ENCODE results near the gene KCNIP4. TPM values are rescaled to one million over a fixed set of nuclear protein-coding genes. Genes with fewer than 3 reads are reported as not detected.

KCNIP4 gene
- total RNA-seq, 4 donors from 2014 or later = 0.19 to 0.50 (median 0.34) TPM; not detected in 1

DNA sequence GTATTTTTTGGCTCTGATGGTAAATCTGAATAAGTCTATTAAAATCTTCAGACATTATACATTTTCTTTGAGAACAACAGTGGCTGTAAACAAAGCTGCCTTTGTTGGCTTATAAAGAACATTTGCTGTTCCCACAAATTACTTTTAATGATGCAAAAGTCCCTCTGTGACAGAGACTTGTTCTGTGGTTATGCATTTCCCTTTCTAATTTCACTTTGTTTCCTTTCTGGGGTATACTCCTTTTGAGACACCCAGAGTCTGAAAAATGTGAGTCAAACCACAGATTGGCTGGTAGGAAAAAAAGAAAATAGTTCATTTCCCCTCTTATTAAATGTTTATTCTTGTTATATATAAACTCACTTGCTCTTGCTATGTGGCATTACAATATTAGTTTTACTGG, 845.9 kb downstream of the KCNIP4 start:
- Histone ChIP-seq H3K9me3 (no peaks in the 10 kb centered on the region), H3K27ac (replicated peaks in 1 of 4) (no peak overlapping the region), H3K27me3 (no peaks in the 10 kb centered on the region), H3K36me3 (no peaks in the 10 kb centered on the region), H3K4me1 (no peaks in the 10 kb centered on the region), H3K4me3 (no peak overlapping the region)
- DNase-seq (ENCODE audit: extremely low spot score) = no peak
- TF ChIP-seq EP300 (IDR thresholded peaks at IDR 0.05) (no peak), POLR2A (IDR thresholded peaks at IDR 0.05; ENCODE audit: low read depth) (no peak), POLR2AphosphoS5 (IDR thresholded peaks at IDR 0.05) (no peak)
- TF ChIP-seq, protein P1, sequence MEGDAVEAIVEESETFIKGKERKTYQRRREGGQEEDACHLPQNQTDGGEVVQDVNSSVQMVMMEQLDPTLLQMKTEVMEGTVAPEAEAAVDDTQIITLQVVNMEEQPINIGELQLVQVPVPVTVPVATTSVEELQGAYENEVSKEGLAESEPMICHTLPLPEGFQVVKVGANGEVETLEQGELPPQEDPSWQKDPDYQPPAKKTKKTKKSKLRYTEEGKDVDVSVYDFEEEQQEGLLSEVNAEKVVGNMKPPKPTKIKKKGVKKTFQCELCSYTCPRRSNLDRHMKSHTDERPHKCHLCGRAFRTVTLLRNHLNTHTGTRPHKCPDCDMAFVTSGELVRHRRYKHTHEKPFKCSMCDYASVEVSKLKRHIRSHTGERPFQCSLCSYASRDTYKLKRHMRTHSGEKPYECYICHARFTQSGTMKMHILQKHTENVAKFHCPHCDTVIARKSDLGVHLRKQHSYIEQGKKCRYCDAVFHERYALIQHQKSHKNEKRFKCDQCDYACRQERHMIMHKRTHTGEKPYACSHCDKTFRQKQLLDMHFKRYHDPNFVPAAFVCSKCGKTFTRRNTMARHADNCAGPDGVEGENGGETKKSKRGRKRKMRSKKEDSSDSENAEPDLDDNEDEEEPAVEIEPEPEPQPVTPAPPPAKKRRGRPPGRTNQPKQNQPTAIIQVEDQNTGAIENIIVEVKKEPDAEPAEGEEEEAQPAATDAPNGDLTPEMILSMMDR (IDR thresholded peaks at IDR 0.05) = no peak
- intact Hi-C loops (cut with DNase I) = no loop called here

DNA sequence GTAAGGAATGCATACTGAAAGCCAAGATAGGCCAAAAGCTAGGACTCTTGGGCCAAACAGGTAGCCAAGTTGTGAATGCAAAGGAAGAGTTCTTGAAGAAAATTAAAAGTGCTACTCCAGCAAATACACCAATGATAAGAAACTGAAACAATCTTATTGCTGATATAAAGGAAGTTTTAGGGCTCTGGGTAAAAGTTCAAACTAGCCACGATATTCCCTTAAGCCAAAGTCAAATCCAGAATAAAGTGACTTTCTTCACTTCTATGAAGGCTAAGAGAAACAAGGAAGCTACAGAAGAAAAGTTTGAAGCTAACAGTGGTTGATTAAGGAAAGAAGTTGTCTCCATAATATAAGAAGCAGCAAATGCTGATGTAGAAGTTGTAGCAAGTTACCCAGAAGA, 850.7 kb downstream of the KCNIP4 start:
- intact Hi-C loops (cut with DNase I) = no loop called here
- no peak for TF ChIP-seq POLR2AphosphoS5 (IDR thresholded peaks at IDR 0.05)
- DNase-seq (ENCODE audit: extremely low spot score) = no peak

DNA sequence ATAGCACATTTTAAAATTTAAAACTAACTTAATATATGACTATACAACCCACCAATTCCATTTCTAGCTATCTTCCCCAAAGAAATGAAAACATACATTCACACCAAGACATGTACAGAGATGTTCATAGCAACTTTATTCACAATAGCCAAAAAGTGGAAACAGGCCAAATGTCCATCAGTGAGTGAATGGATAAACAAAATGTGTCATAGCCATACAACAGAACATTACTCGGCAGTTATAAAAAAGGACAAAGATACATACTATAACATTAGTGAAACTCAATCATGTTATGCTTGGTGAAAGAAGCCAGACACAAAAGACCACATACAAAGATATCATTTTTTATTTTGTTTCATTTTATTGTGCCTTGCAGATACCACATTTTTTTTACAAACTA, 851.5 kb downstream of the KCNIP4 start:
- intact Hi-C loops (cut with DNase I) = no loop called here
- 0% methylated on average over 1 of the region's 1 CpG for WGBS
- no peaks in the 10 kb centered on the region for H3K36me3 ChIP-seq

More for the DNA sequence above, 850.7 kb downstream of the KCNIP4 start:
- H3K4me3 ChIP-seq = no peak overlapping the region
- 83% methylated on average over 1 of the region's 1 CpG for WGBS
- no peaks in the 10 kb centered on the region for H3K9me3 ChIP-seq
- H3K27me3 ChIP-seq = no peaks in the 10 kb centered on the region
- H3K36me3 ChIP-seq = no peaks in the 10 kb centered on the region
- no peak overlapping the region for H3K27ac ChIP-seq (replicated peaks in 1 of 4)
- no peaks in the 10 kb centered on the region for H3K4me1 ChIP-seq

DNA sequence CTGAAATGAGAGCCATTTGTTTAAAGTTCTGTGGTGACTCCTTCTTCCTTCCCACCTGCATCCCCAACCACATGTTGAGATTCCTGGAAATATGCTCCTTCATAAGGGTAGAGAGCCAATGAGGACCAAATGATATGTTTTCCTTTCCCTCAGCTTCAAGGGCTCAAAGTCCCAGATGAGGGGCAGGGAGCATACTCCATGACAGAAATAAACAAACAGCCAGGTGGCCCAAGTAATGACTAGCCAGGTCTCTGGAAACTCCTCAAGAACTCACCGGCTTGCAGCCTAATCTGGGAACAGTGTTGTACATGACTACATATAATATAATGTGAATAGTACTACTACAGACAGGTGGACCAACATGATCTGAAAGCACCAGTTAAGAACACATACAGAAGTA, 856.0 kb downstream of the KCNIP4 start:
- H3K9me3 ChIP-seq = no peaks in the 10 kb centered on the region
- H3K4me1 ChIP-seq = no peaks in the 10 kb centered on the region
- intact Hi-C loops (cut with DNase I) = no loop called here
- H3K36me3 ChIP-seq = no peaks in the 10 kb centered on the region
- DNase-seq (ENCODE audit: extremely low spot score) = no peak
- no peak overlapping the region for H3K27ac ChIP-seq (replicated peaks in 1 of 4)
- TF ChIP-seq POLR2A (IDR thresholded peaks at IDR 0.05; ENCODE audit: low read depth) = no peak
- TF ChIP-seq POLR2AphosphoS5 (IDR thresholded peaks at IDR 0.05) = no peak
- WGBS = 80% methylated on average over 1 of the region's 1 CpG
- no peak overlapping the region for H3K4me3 ChIP-seq
- no peaks in the 10 kb centered on the region for H3K27me3 ChIP-seq

More for the DNA sequence above, 851.5 kb downstream of the KCNIP4 start:
- no peak for DNase-seq (ENCODE audit: extremely low spot score)
- H3K27ac ChIP-seq (replicated peaks in 1 of 4) = no peak overlapping the region
- TF ChIP-seq POLR2AphosphoS5 (IDR thresholded peaks at IDR 0.05) = no peak
- no peak for TF ChIP-seq POLR2A (IDR thresholded peaks at IDR 0.05; ENCODE audit: low read depth)
- TF ChIP-seq, protein P1 (IDR thresholded peaks at IDR 0.05) = no peak
- H3K9me3 ChIP-seq = no peaks in the 10 kb centered on the region
- no peaks in the 10 kb centered on the region for H3K27me3 ChIP-seq
- no peaks in the 10 kb centered on the region for H3K4me1 ChIP-seq
- H3K4me3 ChIP-seq = no peak overlapping the region

DNA sequence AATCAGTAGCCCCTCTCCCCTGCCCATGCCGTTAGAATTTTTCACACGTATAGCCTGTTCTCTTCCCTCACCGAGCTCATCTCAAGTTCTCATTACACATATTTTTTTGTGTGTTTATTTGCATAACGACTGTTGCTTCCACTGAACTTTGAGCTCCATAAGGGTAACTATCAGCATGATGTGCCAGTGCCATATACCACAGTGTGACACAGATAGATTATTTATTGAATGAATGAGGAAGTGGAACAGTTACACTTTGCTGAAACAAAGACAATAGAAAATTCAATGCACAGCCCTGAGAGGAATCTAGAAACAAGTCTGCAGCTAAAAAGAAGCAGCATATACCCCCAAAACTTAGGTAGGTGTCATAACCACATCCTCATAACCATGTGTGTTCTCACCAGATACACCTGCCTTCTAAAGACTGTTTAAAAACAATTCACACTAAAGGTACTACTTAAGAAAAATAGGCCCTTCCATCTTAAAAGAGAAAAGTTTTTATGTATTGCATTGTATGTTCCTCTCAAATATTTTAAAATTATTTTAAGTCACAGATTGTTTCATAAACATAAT, 858.4 kb downstream of the KCNIP4 start:
- intact Hi-C loops (cut with DNase I) = no loop called here
- Histone ChIP-seq H3K9me3 (no peaks in the 10 kb centered on the region), H3K27ac (replicated peaks in 1 of 4) (no peak overlapping the region), H3K4me3 (no peak overlapping the region), H3K36me3 (no peaks in the 10 kb centered on the region), H3K27me3 (no peaks in the 10 kb centered on the region), H3K4me1 (no peaks in the 10 kb centered on the region)
- WGBS = 78% methylated on average over 4 of the region's 4 CpGs
- no peak for DNase-seq (ENCODE audit: extremely low spot score)
- TF ChIP-seq, protein P1 (IDR thresholded peaks at IDR 0.05) = no peak
- TF ChIP-seq POLR2A (IDR thresholded peaks at IDR 0.05; ENCODE audit: low read depth) = no peak
- TF ChIP-seq POLR2AphosphoS5 (IDR thresholded peaks at IDR 0.05) = no peak
- no peak for TF ChIP-seq EP300 (IDR thresholded peaks at IDR 0.05)

DNA sequence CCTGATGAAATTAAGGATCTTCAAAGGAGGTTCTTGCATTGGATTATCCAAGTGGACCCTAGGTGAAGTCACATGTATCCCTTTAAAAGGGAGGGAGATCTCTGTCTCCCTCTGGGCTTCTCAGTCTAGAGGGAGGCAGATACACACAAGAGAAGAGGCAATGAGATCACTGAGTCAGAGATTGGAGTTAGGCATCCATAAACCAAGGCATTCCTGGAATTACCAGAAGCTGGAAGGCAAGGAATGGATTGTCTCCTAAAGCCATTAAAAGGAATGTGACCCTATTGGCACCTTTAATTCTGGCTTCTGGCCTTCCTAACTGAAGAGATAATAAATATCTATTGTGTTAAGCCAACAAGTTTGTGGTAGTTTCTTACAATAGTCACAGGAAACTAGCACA, 865.2 kb downstream of the KCNIP4 start:
- no peak for DNase-seq (ENCODE audit: extremely low spot score)
- Histone ChIP-seq H3K9me3 (no peaks in the 10 kb centered on the region), H3K4me1 (no peaks in the 10 kb centered on the region), H3K27me3 (no peaks in the 10 kb centered on the region), H3K4me3 (no peak overlapping the region), H3K36me3 (no peaks in the 10 kb centered on the region), H3K27ac (replicated peaks in 1 of 4) (no peak overlapping the region)
- no peak for TF ChIP-seq POLR2A (IDR thresholded peaks at IDR 0.05; ENCODE audit: low read depth)
- TF ChIP-seq, protein P1 (IDR thresholded peaks at IDR 0.05) = no peak
- TF ChIP-seq EP300 (IDR thresholded peaks at IDR 0.05) = no peak
- intact Hi-C loops (cut with DNase I) = no loop called here

All from esophagus muscularis mucosa (tissue), 4 donors.